ENCODE measurements around the gene DNAJC5G. TPM values are rescaled to one million over a fixed set of nuclear protein-coding genes. Genes with fewer than 3 reads are reported as not detected.

Gene DNAJC5G
- total RNA-seq, 1 experiment from 2014 or later, result 0.25 TPM

DNA sequence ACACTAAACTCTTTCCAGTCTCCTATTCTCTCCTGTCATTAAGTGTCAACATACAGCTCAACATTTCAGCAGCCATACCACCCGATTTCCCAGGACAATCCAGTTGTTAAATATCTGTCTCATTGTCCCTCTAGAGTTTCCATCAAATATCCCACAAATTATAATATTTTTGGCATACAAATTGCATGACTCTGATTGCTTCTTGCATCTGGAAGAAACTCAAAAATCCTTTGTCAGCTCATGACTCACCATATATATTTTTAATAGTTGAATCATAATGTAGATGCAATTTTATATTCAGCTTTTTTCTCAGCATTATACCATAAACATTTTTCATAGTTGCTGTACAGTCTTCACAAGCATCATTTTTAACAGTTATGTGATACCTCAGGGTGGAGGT is 19.6 kb upstream of the DNAJC5G start:
- Mint-ChIP-seq H3K27ac (ENCODE audit: unreplicated experiment) (no peak overlapping the region), H3K9me3 (ENCODE audit: unreplicated experiment) (no peaks in the 10 kb centered on the region), H3K27me3 (ENCODE audit: insufficient read depth, unreplicated experiment) (peaks cover 8% of the 10 kb centered on the region), H3K36me3 (ENCODE audit: insufficient read depth, unreplicated experiment) (no peaks in the 10 kb centered on the region), H3K4me1 (ENCODE audit: low read depth, unreplicated experiment) (no peaks in the 10 kb centered on the region), H3K4me3 (ENCODE audit: unreplicated experiment) (no peak overlapping the region)
- Histone ChIP-seq H3K4me1 (no peaks in the 10 kb centered on the region), H3K9me3 (no peaks in the 10 kb centered on the region), H3K27me3 (replicated peaks; ENCODE audit: control insufficient read depth, insufficient read depth, low read length) (no peaks in the 10 kb centered on the region), H3K36me3 (ENCODE audit: control insufficient read depth, insufficient read depth, low read length) (no peaks in the 10 kb centered on the region), H3K4me3 (ENCODE audit: low read depth, low read length) (no peak overlapping the region)
- no TSS peak for BruUV-seq (replicated peaks)
- intact Hi-C loops (cut with micrococcal nuclease; ENCODE audit: unreplicated experiment), result no loop called here
- CTCF ChIA-PET, result interaction anchor here (0.6 to 0.7 kb wide), 3 partner anchors 9 to 123 kb away, joined by 3 to 5 read pairs (median 4); no protein-coding TSS in a partner anchor
- TF ChIP-seq, protein P1, sequence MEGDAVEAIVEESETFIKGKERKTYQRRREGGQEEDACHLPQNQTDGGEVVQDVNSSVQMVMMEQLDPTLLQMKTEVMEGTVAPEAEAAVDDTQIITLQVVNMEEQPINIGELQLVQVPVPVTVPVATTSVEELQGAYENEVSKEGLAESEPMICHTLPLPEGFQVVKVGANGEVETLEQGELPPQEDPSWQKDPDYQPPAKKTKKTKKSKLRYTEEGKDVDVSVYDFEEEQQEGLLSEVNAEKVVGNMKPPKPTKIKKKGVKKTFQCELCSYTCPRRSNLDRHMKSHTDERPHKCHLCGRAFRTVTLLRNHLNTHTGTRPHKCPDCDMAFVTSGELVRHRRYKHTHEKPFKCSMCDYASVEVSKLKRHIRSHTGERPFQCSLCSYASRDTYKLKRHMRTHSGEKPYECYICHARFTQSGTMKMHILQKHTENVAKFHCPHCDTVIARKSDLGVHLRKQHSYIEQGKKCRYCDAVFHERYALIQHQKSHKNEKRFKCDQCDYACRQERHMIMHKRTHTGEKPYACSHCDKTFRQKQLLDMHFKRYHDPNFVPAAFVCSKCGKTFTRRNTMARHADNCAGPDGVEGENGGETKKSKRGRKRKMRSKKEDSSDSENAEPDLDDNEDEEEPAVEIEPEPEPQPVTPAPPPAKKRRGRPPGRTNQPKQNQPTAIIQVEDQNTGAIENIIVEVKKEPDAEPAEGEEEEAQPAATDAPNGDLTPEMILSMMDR (IDR thresholded peaks at IDR 0.05; ENCODE audit: insufficient read depth in 1 of 2, low read depth in 1 of 2, low read length in 1 of 2, severe bottlenecking in 1 of 2, unreplicated experiment in 1 of 2), result no peak
- POLR2A ChIA-PET, result no interaction called here
- DNase-seq, result no peak

DNA sequence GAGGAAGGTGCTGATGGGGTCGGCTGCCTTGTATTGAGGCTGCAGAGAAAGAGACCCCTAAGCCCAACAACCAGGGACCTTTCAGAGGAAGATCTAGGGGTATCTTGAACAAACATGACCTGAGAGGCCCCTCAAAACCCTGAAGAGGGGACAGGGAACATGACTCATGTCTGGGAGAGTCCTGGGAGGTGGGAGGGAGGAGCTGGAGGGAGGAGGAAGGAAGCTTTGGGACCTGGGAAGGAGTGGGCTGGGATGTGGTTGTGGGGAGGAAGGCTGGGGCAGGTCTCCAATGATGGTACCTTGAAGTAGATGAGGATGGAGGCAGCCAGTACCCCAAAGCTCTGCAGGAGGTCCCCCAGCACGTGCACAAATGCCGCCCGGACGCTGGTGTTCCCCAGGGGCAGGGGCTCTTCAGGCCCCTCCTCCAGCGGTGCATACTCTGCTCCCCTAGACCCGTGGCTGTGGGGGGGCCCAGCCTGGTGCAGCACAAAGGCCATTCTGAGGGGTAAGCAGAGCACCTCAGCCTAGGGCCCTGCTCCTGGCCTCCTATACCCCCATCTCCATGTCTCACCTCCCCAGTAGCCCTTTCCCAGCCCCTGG is 18.3 kb upstream of the DNAJC5G start:
- Mint-ChIP-seq H3K27me3 (ENCODE audit: insufficient read depth, unreplicated experiment) (peaks cover 18% of the 10 kb centered on the region), H3K4me1 (ENCODE audit: low read depth, unreplicated experiment) (no peaks in the 10 kb centered on the region)
- H3K27me3 ChIP-seq (replicated peaks; ENCODE audit: control insufficient read depth, insufficient read depth, low read length), result peaks cover 2% of the 10 kb centered on the region; the same call in 1 of the 2 replicates

DNA sequence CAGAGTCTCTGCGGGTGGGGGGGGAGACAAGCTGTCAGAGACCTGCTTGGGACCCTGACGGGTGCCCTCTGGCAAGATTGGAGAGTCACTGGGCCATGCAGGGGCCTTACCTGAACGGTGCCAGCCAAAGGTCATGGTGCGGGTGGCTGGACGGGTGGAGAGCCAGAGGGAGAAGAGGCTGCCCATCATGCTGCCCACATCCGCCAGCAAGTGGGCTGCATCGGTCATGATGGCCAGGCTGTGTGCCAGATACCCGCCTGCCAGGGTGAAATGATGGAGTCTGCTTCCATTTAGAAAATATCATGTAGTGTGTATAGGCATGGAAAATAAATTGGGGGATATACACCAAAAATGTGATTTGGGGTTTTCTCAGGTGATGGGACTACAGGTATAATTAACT is 17.2 kb upstream of the DNAJC5G start:
- Mint-ChIP-seq H3K27me3 (ENCODE audit: insufficient read depth, unreplicated experiment) (peaks cover 18% of the 10 kb centered on the region), H3K4me3 (ENCODE audit: unreplicated experiment) (no peak overlapping the region), H3K27ac (ENCODE audit: unreplicated experiment) (no peak overlapping the region), H3K4me1 (ENCODE audit: low read depth, unreplicated experiment) (peaks cover under 1% of the 10 kb centered on the region), H3K36me3 (ENCODE audit: insufficient read depth, unreplicated experiment) (no peaks in the 10 kb centered on the region), H3K9me3 (ENCODE audit: unreplicated experiment) (no peaks in the 10 kb centered on the region)
- Histone ChIP-seq H3K4me1 (peaks cover 5% of the 10 kb centered on the region), H3K4me3 (ENCODE audit: low read depth, low read length) (no peak overlapping the region), H3K9me3 (no peaks in the 10 kb centered on the region), H3K36me3 (ENCODE audit: control insufficient read depth, insufficient read depth, low read length) (no peaks in the 10 kb centered on the region), H3K27me3 (replicated peaks; ENCODE audit: control insufficient read depth, insufficient read depth, low read length) (peaks cover 2% of the 10 kb centered on the region; the same call in 1 of the 2 replicates)
- DNase-seq, result no peak
- no TSS peak for BruUV-seq (replicated peaks)
- TF ChIP-seq, protein P1 (IDR thresholded peaks at IDR 0.05; ENCODE audit: insufficient read depth in 1 of 2, low read depth in 1 of 2, low read length in 1 of 2, severe bottlenecking in 1 of 2, unreplicated experiment in 1 of 2), result no peak
- intact Hi-C loops (cut with micrococcal nuclease; ENCODE audit: unreplicated experiment), result no loop called here
- ChIA-PET POLR2A (no interaction called here), CTCF (no interaction called here)

More for the DNA sequence above, 18.3 kb upstream of the DNAJC5G start:
- POLR2A ChIA-PET, result no interaction called here
- H3K4me3 ChIP-seq (ENCODE audit: low read depth, low read length), result no peak overlapping the region
- no peak overlapping the region for H3K27ac Mint-ChIP-seq (ENCODE audit: unreplicated experiment)
- H3K9me3 ChIP-seq, result no peaks in the 10 kb centered on the region
- CTCF ChIA-PET, result no interaction called here
- TF ChIP-seq, protein P1 (IDR thresholded peaks at IDR 0.05; ENCODE audit: insufficient read depth in 1 of 2, low read depth in 1 of 2, low read length in 1 of 2, severe bottlenecking in 1 of 2, unreplicated experiment in 1 of 2), result no peak
- intact Hi-C loops (cut with micrococcal nuclease; ENCODE audit: unreplicated experiment), result no loop called here
- peaks cover under 1% of the 10 kb centered on the region; the same call in 1 of the 2 replicates for H3K4me1 ChIP-seq
- H3K9me3 Mint-ChIP-seq (ENCODE audit: unreplicated experiment), result no peaks in the 10 kb centered on the region
- no peak for DNase-seq
- H3K36me3 ChIP-seq (ENCODE audit: control insufficient read depth, insufficient read depth, low read length), result no peaks in the 10 kb centered on the region
- BruUV-seq (replicated peaks), result no TSS peak
- no peak overlapping the region for H3K4me3 Mint-ChIP-seq (ENCODE audit: unreplicated experiment)
- H3K36me3 Mint-ChIP-seq (ENCODE audit: insufficient read depth, unreplicated experiment), result no peaks in the 10 kb centered on the region
